ENCODE measurements around the gene FRMPD1.
"Not testable (repeated sequence)": the region's sequence is repeated elsewhere in the genome, so short reads cannot be mapped to it uniquely, and the experiment has no call there.

Gene FRMPD1

GRCh38 chr9:37753489-37754190 is 102.9 kb downstream of the FRMPD1 start, which contains the start of gene TRMT10B:
Gene TRMT10B (plus strand): TSS chr9:37753805. CDS start chr9:37761932, 8,127 bp downstream.
- no peak within 1 kb of the TSS for H3K27ac ChIP-seq
- H3K4me3 ChIP-seq: peak within 1 kb of the TSS; percentile 94
- no peaks in the 10 kb centered on the region for H3K9me3 ChIP-seq (ENCODE audit: low read depth, low read length)
- TF ChIP-seq FOXP2 (optimal IDR thresholded peaks at IDR 0.05; ENCODE audit: control extremely low read depth, extremely low read length, insufficient read depth): no peak
- peak; percentile 53; the same call in 1 of the 2 replicates for TF ChIP-seq POLR2AphosphoS5 (IDR thresholded peaks at IDR 0.05; ENCODE audit: borderline replicate concordance, low read depth, low read length)
- no peak for TF ChIP-seq EZH2 (IDR thresholded peaks at IDR 0.05)
- no peaks in the 10 kb centered on the region for H3K36me3 ChIP-seq (ENCODE audit: insufficient read depth, low read length)
- no peak for DNase-seq (ENCODE audit: low read depth, low spot score)
- H3K9ac ChIP-seq (ENCODE audit: insufficient read length): peak within 1 kb of the TSS; percentile 84

- Histone ChIP-seq H3K4me3 (no peak overlapping the region), H3K36me3 (ENCODE audit: insufficient read depth, low read length) (no peaks in the 10 kb centered on the region), H3K9me3 (ENCODE audit: low read depth, low read length) (no peaks in the 10 kb centered on the region), H3K27ac (no peak overlapping the region), H3K9ac (ENCODE audit: insufficient read length) (no peak overlapping the region)
- TF ChIP-seq FOXP2 (optimal IDR thresholded peaks at IDR 0.05; ENCODE audit: control extremely low read depth, extremely low read length, insufficient read depth) (no peak), EZH2 (IDR thresholded peaks at IDR 0.05) (no peak), POLR2AphosphoS5 (IDR thresholded peaks at IDR 0.05; ENCODE audit: borderline replicate concordance, low read depth, low read length) (no peak)
- DNase-seq (ENCODE audit: low read depth, low spot score): no peak
Measured at GRCh38 chr9:37758747-37759146, 108.0 kb downstream of the FRMPD1 start.

GRCh38 chr9:37760416-37761161 is 109.8 kb downstream of the FRMPD1 start:
- TF ChIP-seq POLR2AphosphoS5 (IDR thresholded peaks at IDR 0.05; ENCODE audit: borderline replicate concordance, low read depth, low read length) (no peak), FOXP2 (optimal IDR thresholded peaks at IDR 0.05; ENCODE audit: control extremely low read depth, extremely low read length, insufficient read depth) (no peak), EZH2 (IDR thresholded peaks at IDR 0.05) (no peak)
- no peak for DNase-seq (ENCODE audit: low read depth, low spot score)
- no peaks in the 10 kb centered on the region for H3K9me3 ChIP-seq (ENCODE audit: low read depth, low read length)
- H3K9ac ChIP-seq (ENCODE audit: insufficient read length): no peak overlapping the region
- no peaks in the 10 kb centered on the region for H3K36me3 ChIP-seq (ENCODE audit: insufficient read depth, low read length)
- H3K4me3 ChIP-seq: no peak overlapping the region
- H3K27ac ChIP-seq: no peak overlapping the region

- H3K4me3 ChIP-seq: no peak overlapping the region
- no peaks in the 10 kb centered on the region for H3K9me3 ChIP-seq (ENCODE audit: low read depth, low read length)
- no peak for DNase-seq (ENCODE audit: low read depth, low spot score)
- no peak for TF ChIP-seq EZH2 (IDR thresholded peaks at IDR 0.05)
- no peak overlapping the region for H3K27ac ChIP-seq
- no peak overlapping the region for H3K9ac ChIP-seq (ENCODE audit: insufficient read length)
- no peaks in the 10 kb centered on the region for H3K36me3 ChIP-seq (ENCODE audit: insufficient read depth, low read length)
Measured at GRCh38 chr9:37761511-37761910, 110.8 kb downstream of the FRMPD1 start.

GRCh38 chr9:37765263-37765662 is 114.5 kb downstream of the FRMPD1 start:
- not testable (repeated sequence) for H3K9me3 ChIP-seq (ENCODE audit: low read depth, low read length); H3K36me3 ChIP-seq (ENCODE audit: insufficient read depth, low read length); DNase-seq (ENCODE audit: low read depth, low spot score)

GRCh38 chr9:37769306-37769705 is 118.6 kb downstream of the FRMPD1 start:
- no peak overlapping the region for H3K27ac ChIP-seq
- no peaks in the 10 kb centered on the region for H3K9me3 ChIP-seq (ENCODE audit: low read depth, low read length)
- TF ChIP-seq FOXP2 (optimal IDR thresholded peaks at IDR 0.05; ENCODE audit: control extremely low read depth, extremely low read length, insufficient read depth): no peak
- TF ChIP-seq EZH2 (IDR thresholded peaks at IDR 0.05): no peak
- no peak for TF ChIP-seq POLR2AphosphoS5 (IDR thresholded peaks at IDR 0.05; ENCODE audit: borderline replicate concordance, low read depth, low read length)
- no peak for DNase-seq (ENCODE audit: low read depth, low spot score)
- H3K4me3 ChIP-seq: no peak overlapping the region
- H3K9ac ChIP-seq (ENCODE audit: insufficient read length): no peak overlapping the region
- H3K36me3 ChIP-seq (ENCODE audit: insufficient read depth, low read length): 0 out of 2 replicates have a peak, but pooled peaks cover 3% of the 10 kb centered on the region

More at GRCh38 chr9:37765263-37765662, 114.5 kb downstream of the FRMPD1 start:
- H3K9ac ChIP-seq (ENCODE audit: insufficient read length); H3K4me3 ChIP-seq; H3K27ac ChIP-seq: not testable (repeated sequence)

- no peaks in the 10 kb centered on the region for H3K9me3 ChIP-seq (ENCODE audit: low read depth, low read length)
- H3K9ac ChIP-seq (ENCODE audit: insufficient read length): no peak overlapping the region
- no peak overlapping the region for H3K4me3 ChIP-seq
- TF ChIP-seq EZH2 (IDR thresholded peaks at IDR 0.05) (no peak), POLR2AphosphoS5 (IDR thresholded peaks at IDR 0.05; ENCODE audit: borderline replicate concordance, low read depth, low read length) (no peak), FOXP2 (optimal IDR thresholded peaks at IDR 0.05; ENCODE audit: control extremely low read depth, extremely low read length, insufficient read depth) (no peak)
- DNase-seq (ENCODE audit: low read depth, low spot score): no peak
- H3K36me3 ChIP-seq (ENCODE audit: insufficient read depth, low read length): 0 out of 2 replicates have a peak, but pooled peaks cover 3% of the 10 kb centered on the region
- H3K27ac ChIP-seq: no peak overlapping the region
Measured at GRCh38 chr9:37769995-37770394, 119.2 kb downstream of the FRMPD1 start.

GRCh38 chr9:37775216-37775919 is 124.6 kb downstream of the FRMPD1 start:
- TF ChIP-seq EZH2 (IDR thresholded peaks at IDR 0.05): no peak
- no peaks in the 10 kb centered on the region for H3K9me3 ChIP-seq (ENCODE audit: low read depth, low read length)
- no peak overlapping the region for H3K27ac ChIP-seq
- DNase-seq (ENCODE audit: low read depth, low spot score): no peak
- H3K9ac ChIP-seq (ENCODE audit: insufficient read length): no peak overlapping the region
- H3K4me3 ChIP-seq: no peak overlapping the region
- H3K36me3 ChIP-seq (ENCODE audit: insufficient read depth, low read length): peaks cover 40% of the 10 kb centered on the region

All from SK-N-MC (cell line).